Esophagus squamous epithelium (tissue), 4 donors: Measurements from ENCODE around the gene OPALIN.

Experiments
- POLR2A ChIP-seq, 4 donors: fragments of 450-650 bp; IDR thresholded peaks; one replicate each; pipeline ENCODE4 v1.6.1; 2017; ENCODE audit warnings: antibody characterized with exemption in 4 of 4, mild to moderate bottlenecking in 4 of 4, moderate library complexity in 3 of 4
- TF ChIP-seq, protein P1 (sequence below), 6 experiments: fragments of 450-650 bp in 4 of 6; fragments of 200-600 bp in 2 of 6; sonication (generic) in 2 of 6; IDR thresholded peaks; one replicate each; pipeline ENCODE4 v1.5.1; 2016 to 2019; ENCODE audit warnings: antibody characterized with exemption in 6 of 6, mild to moderate bottlenecking in 4 of 6, moderate library complexity in 4 of 6

DNA sequence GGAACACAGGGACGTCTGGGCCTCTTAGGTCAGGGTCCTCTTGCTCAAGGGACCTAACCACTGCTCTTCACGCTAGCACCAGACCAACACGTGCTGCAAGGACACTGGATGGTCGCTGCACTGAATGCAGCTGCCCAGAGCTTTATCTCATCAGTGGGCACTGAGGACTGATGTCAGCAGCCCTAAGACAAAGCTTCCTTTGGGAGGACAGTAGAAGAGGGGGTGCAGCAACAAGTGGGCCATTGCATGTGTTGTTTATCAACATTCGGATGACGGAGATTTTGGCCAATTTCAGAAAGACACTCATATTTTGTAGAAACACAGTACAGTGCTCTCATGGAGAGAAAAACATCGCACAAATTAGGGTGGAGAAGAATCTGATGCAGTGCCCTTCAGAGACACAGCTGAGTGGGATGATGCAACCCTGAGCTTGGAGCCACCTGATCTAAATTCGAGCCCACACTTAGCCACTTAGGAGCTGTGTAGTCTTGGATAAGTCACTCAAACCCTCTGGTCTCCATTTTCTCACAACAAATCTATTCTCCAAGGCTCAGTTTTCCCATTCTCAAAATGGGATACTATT, 1.7 kb downstream of the OPALIN start:
- no peak for TF ChIP-seq POLR2A (IDR thresholded peaks at IDR 0.05)
- TF ChIP-seq, protein P1, sequence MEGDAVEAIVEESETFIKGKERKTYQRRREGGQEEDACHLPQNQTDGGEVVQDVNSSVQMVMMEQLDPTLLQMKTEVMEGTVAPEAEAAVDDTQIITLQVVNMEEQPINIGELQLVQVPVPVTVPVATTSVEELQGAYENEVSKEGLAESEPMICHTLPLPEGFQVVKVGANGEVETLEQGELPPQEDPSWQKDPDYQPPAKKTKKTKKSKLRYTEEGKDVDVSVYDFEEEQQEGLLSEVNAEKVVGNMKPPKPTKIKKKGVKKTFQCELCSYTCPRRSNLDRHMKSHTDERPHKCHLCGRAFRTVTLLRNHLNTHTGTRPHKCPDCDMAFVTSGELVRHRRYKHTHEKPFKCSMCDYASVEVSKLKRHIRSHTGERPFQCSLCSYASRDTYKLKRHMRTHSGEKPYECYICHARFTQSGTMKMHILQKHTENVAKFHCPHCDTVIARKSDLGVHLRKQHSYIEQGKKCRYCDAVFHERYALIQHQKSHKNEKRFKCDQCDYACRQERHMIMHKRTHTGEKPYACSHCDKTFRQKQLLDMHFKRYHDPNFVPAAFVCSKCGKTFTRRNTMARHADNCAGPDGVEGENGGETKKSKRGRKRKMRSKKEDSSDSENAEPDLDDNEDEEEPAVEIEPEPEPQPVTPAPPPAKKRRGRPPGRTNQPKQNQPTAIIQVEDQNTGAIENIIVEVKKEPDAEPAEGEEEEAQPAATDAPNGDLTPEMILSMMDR (IDR thresholded peaks at IDR 0.05), result no peak
